A549 treated with CpdA at 1 μM for 4 hours (cell line): ENCODE data around the gene HSD17B7. TPM values are rescaled to one million over a fixed set of nuclear protein-coding genes. Genes with fewer than 3 reads are reported as not detected.

ENCODE experiments used
- total RNA-seq: library from RNA; stranded (reverse); fragments of 200-300 nt; extraction: Qiagen RNA extraction; gene quantifications from 5 replicates; pipeline ENCODE4 v1.2.3, GENCODE V29; 2022; ENCODE audit warnings: low read depth

HSD17B7 gene, protein sequence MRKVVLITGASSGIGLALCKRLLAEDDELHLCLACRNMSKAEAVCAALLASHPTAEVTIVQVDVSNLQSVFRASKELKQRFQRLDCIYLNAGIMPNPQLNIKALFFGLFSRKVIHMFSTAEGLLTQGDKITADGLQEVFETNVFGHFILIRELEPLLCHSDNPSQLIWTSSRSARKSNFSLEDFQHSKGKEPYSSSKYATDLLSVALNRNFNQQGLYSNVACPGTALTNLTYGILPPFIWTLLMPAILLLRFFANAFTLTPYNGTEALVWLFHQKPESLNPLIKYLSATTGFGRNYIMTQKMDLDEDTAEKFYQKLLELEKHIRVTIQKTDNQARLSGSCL
- 8.7 to 12.3 TPM (median 11.4 TPM) in 5 replicates for total RNA-seq

GRCh38 chr1:162790303-162790984, at the start of gene HSD17B7:
HSD17B7 (plus strand) TSS chr1:162790702; CDS start chr1:162790801, 99 bp downstream.

DNA sequence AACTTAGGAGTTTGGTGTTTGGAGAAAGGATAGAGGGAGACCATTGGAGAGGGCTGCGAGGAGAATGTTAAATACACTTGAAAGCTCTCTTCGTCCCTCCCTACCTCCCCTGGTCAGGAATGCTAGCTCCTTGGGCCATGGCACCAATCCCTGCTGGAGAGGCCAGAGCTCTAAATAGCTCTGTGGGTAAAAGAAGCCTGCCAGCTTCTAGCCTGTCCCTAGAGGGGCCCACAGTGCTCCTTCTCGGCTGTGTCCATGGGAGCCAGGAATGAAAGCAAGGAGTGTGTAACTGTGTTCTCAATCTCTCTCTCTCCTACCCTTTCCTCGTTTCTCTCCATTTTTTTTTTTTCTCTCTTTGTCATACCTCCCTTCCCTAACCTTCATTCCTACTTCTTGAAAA, 70.6 kb downstream of the HSD17B7 start, which contains the start of gene CCDC190:
Gene CCDC190, minus strand, starts transcription at position 75 of the 400 bp plus-strand sequence. CDS start 1,529 bp downstream, outside the sequence.

Other genes starting within 250 kb of the HSD17B7 start
- gene UAP1, start 229.0 kb upstream of the HSD17B7 start, total RNA-seq, result 27.0 to 34.5 TPM (median 29.1 TPM) in 5 replicates
- gene DDR2, start 158.2 kb upstream of the HSD17B7 start, total RNA-seq, result 0.15 to 0.67 TPM (median 0.33 TPM) in 5 replicates
- not detected in 5 replicates for gene CCDC190, start 70.5 kb downstream of the HSD17B7 start, total RNA-seq